ENCODE results near the gene CCDC167.

The CCDC167 gene

GRCh38 chr6:37537548-37537947 is 37.9 kb upstream of the CCDC167 start:
- Histone ChIP-seq H2AK5ac (ENCODE audit: low read length, severe bottlenecking) (no peak overlapping the region), H3K14ac (ENCODE audit: low read length in 2 of 2) (no peak overlapping the region), H3K79me1 (replicated peaks; ENCODE audit: low read length, poor library complexity, severe bottlenecking) (no peaks in the 10 kb centered on the region), H2BK5ac (ENCODE audit: low read depth, low read length, poor library complexity, severe bottlenecking) (no peak overlapping the region), H3K27me3 (ENCODE audit: control insufficient read depth in 1 of 2, insufficient read depth in 1 of 2, low read length in 2 of 2) (peaks cover 79 to 91% of the 10 kb centered on the region in 2 experiments), H3K9me3 (ENCODE audit: control insufficient read depth, low read length) (no peaks in the 10 kb centered on the region), H2BK120ac (ENCODE audit: low read depth, low read length) (no peak overlapping the region), H3K4me2 (ENCODE audit: low read length, poor library complexity, severe bottlenecking) (no peak overlapping the region), H2AFZ (ENCODE audit: low read depth, low read length) (no peak overlapping the region), H3K4ac (ENCODE audit: low read depth in 1 of 2, low read length in 2 of 2) (no peak overlapping the region), H4K8ac (ENCODE audit: low read length) (no peak overlapping the region), H3K4me1 (ENCODE audit: control insufficient read depth, insufficient read depth, low read depth, low read length) (peaks cover 16% of the 10 kb centered on the region), H2BK15ac (ENCODE audit: low read depth, poor library complexity, severe bottlenecking) (no peak overlapping the region), H4K91ac (ENCODE audit: low read length) (no peak overlapping the region), H3K4me3 (ENCODE audit: insufficient read depth in 1 of 2, low read depth in 1 of 2, low read length in 2 of 2) (no peak overlapping the region), H3K23ac (ENCODE audit: low read length in 2 of 2) (no peak overlapping the region), H2BK12ac (ENCODE audit: low read length in 2 of 2) (no peak overlapping the region), H3K36me3 (ENCODE audit: control insufficient read depth in 1 of 2, insufficient read depth in 2 of 2, low read depth in 1 of 2, low read length in 2 of 2) (no peaks in the 10 kb centered on the region), H3K9ac (ENCODE audit: low read length) (no peak overlapping the region), H3K18ac (ENCODE audit: low read depth in 1 of 2, low read length in 2 of 2) (no peak overlapping the region), H3K27ac (ENCODE audit: low read length, poor library complexity, severe bottlenecking) (no peak overlapping the region)
- WGBS = 96% methylated on average over 2 of the region's 5 CpGs
- no peak for DNase-seq

GRCh38 chr6:37536491-37537190 is 36.9 kb upstream of the CCDC167 start:
- no peak overlapping the region for H2BK120ac ChIP-seq (ENCODE audit: low read depth, low read length)
- no peaks in the 10 kb centered on the region for H3K36me3 ChIP-seq (ENCODE audit: control insufficient read depth in 1 of 2, insufficient read depth in 2 of 2, low read depth in 1 of 2, low read length in 2 of 2)
- H3K4me2 ChIP-seq (ENCODE audit: low read length, poor library complexity, severe bottlenecking) = peak overlapping the region; percentile 52
- H3K27ac ChIP-seq (ENCODE audit: low read length, poor library complexity, severe bottlenecking) = no peak overlapping the region
- no peaks in the 10 kb centered on the region for H3K9me3 ChIP-seq (ENCODE audit: control insufficient read depth, low read length)
- 13% methylated on average over 33 of the region's 37 CpGs for WGBS
- H3K4me1 ChIP-seq (ENCODE audit: control insufficient read depth, insufficient read depth, low read depth, low read length) = peaks cover 17% of the 10 kb centered on the region
- no peak overlapping the region for H2AFZ ChIP-seq (ENCODE audit: low read depth, low read length)
- no peak overlapping the region for H4K91ac ChIP-seq (ENCODE audit: low read length)
- no peak overlapping the region for H3K4ac ChIP-seq (ENCODE audit: low read depth in 1 of 2, low read length in 2 of 2)
- no peak for DNase-seq
- H3K14ac ChIP-seq (ENCODE audit: low read length in 2 of 2) = no peak overlapping the region
- no peak overlapping the region for H3K9ac ChIP-seq (ENCODE audit: low read length)
- H3K18ac ChIP-seq (ENCODE audit: low read depth in 1 of 2, low read length in 2 of 2) = no peak overlapping the region
- H2BK12ac ChIP-seq (ENCODE audit: low read length in 2 of 2) = no peak overlapping the region
- no peak overlapping the region for H4K8ac ChIP-seq (ENCODE audit: low read length)
- no peak overlapping the region for H2BK15ac ChIP-seq (ENCODE audit: low read depth, poor library complexity, severe bottlenecking)
- no peaks in the 10 kb centered on the region for H3K79me1 ChIP-seq (replicated peaks; ENCODE audit: low read length, poor library complexity, severe bottlenecking)
- H3K27me3 ChIP-seq (ENCODE audit: control insufficient read depth in 1 of 2, insufficient read depth in 1 of 2, low read length in 2 of 2) = peaks cover 85 to 91% of the 10 kb centered on the region in 2 experiments
- peak overlapping the region in 1 of 2 experiments; percentile 14 for H3K23ac ChIP-seq (ENCODE audit: low read length in 2 of 2)
- H2AK5ac ChIP-seq (ENCODE audit: low read length, severe bottlenecking) = no peak overlapping the region
- H2BK5ac ChIP-seq (ENCODE audit: low read depth, low read length, poor library complexity, severe bottlenecking) = no peak overlapping the region
- H3K4me3 ChIP-seq (ENCODE audit: insufficient read depth in 1 of 2, low read depth in 1 of 2, low read length in 2 of 2) = no peak overlapping the region

- H3K27me3 ChIP-seq (ENCODE audit: control insufficient read depth in 1 of 2, insufficient read depth in 1 of 2, low read length in 2 of 2) = peaks cover 90 to 92% of the 10 kb centered on the region in 2 experiments
- no peak overlapping the region for H3K27ac ChIP-seq (ENCODE audit: low read length, poor library complexity, severe bottlenecking)
- H2BK5ac ChIP-seq (ENCODE audit: low read depth, low read length, poor library complexity, severe bottlenecking) = no peak overlapping the region
- H3K4me3 ChIP-seq (ENCODE audit: insufficient read depth in 1 of 2, low read depth in 1 of 2, low read length in 2 of 2) = peak overlapping the region; percentile 32 to 57
- no peak overlapping the region for H4K91ac ChIP-seq (ENCODE audit: low read length)
- no peaks in the 10 kb centered on the region for H3K9me3 ChIP-seq (ENCODE audit: control insufficient read depth, low read length)
- no peak overlapping the region for H2BK12ac ChIP-seq (ENCODE audit: low read length in 2 of 2)
- 2% methylated on average over 50 of the region's 56 CpGs for WGBS
- H3K36me3 ChIP-seq (ENCODE audit: control insufficient read depth in 1 of 2, insufficient read depth in 2 of 2, low read depth in 1 of 2, low read length in 2 of 2) = no peaks in the 10 kb centered on the region
- peaks cover 18% of the 10 kb centered on the region for H3K4me1 ChIP-seq (ENCODE audit: control insufficient read depth, insufficient read depth, low read depth, low read length)
- H2BK15ac ChIP-seq (ENCODE audit: low read depth, poor library complexity, severe bottlenecking) = no peak overlapping the region
- H3K18ac ChIP-seq (ENCODE audit: low read depth in 1 of 2, low read length in 2 of 2) = no peak overlapping the region
- H3K14ac ChIP-seq (ENCODE audit: low read length in 2 of 2) = no peak overlapping the region
- H4K8ac ChIP-seq (ENCODE audit: low read length) = no peak overlapping the region
- no peak overlapping the region for H2BK120ac ChIP-seq (ENCODE audit: low read depth, low read length)
- H3K79me1 ChIP-seq (replicated peaks; ENCODE audit: low read length, poor library complexity, severe bottlenecking) = no peaks in the 10 kb centered on the region
- no peak overlapping the region for H2AK5ac ChIP-seq (ENCODE audit: low read length, severe bottlenecking)
- H3K4ac ChIP-seq (ENCODE audit: low read depth in 1 of 2, low read length in 2 of 2) = no peak overlapping the region
- no peak for DNase-seq
- H3K23ac ChIP-seq (ENCODE audit: low read length in 2 of 2) = peak overlapping the region in 1 of 2 experiments; percentile 60
- H3K9ac ChIP-seq (ENCODE audit: low read length) = no peak overlapping the region
- peak overlapping the region; percentile 52 for H3K4me2 ChIP-seq (ENCODE audit: low read length, poor library complexity, severe bottlenecking)
- H2AFZ ChIP-seq (ENCODE audit: low read depth, low read length) = no peak overlapping the region
Observed at GRCh38 chr6:37535759-37536490, 36.2 kb upstream of the CCDC167 start.

GRCh38 chr6:37535428-37535758 is 35.7 kb upstream of the CCDC167 start:
- H3K23ac ChIP-seq (ENCODE audit: low read length in 2 of 2) = no peak overlapping the region
- H3K27ac ChIP-seq (ENCODE audit: low read length, poor library complexity, severe bottlenecking) = no peak overlapping the region
- H3K18ac ChIP-seq (ENCODE audit: low read depth in 1 of 2, low read length in 2 of 2) = no peak overlapping the region
- H3K27me3 ChIP-seq (ENCODE audit: control insufficient read depth in 1 of 2, insufficient read depth in 1 of 2, low read length in 2 of 2) = peaks cover 93% of the 10 kb centered on the region in 2 experiments
- no peak overlapping the region for H3K4ac ChIP-seq (ENCODE audit: low read depth in 1 of 2, low read length in 2 of 2)
- no peaks in the 10 kb centered on the region for H3K79me1 ChIP-seq (replicated peaks; ENCODE audit: low read length, poor library complexity, severe bottlenecking)
- no peak overlapping the region for H2BK120ac ChIP-seq (ENCODE audit: low read depth, low read length)
- H4K8ac ChIP-seq (ENCODE audit: low read length) = no peak overlapping the region
- H2BK12ac ChIP-seq (ENCODE audit: low read length in 2 of 2) = no peak overlapping the region
- no peak overlapping the region for H2BK5ac ChIP-seq (ENCODE audit: low read depth, low read length, poor library complexity, severe bottlenecking)
- WGBS = 9% methylated on average over 2 of the region's 5 CpGs
- H2BK15ac ChIP-seq (ENCODE audit: low read depth, poor library complexity, severe bottlenecking) = no peak overlapping the region
- H3K4me3 ChIP-seq (ENCODE audit: insufficient read depth in 1 of 2, low read depth in 1 of 2, low read length in 2 of 2) = peak overlapping the region in 1 of 2 experiments; percentile 57
- no peak overlapping the region for H2AK5ac ChIP-seq (ENCODE audit: low read length, severe bottlenecking)
- H3K9ac ChIP-seq (ENCODE audit: low read length) = no peak overlapping the region
- no peaks in the 10 kb centered on the region for H3K36me3 ChIP-seq (ENCODE audit: control insufficient read depth in 1 of 2, insufficient read depth in 2 of 2, low read depth in 1 of 2, low read length in 2 of 2)
- H2AFZ ChIP-seq (ENCODE audit: low read depth, low read length) = no peak overlapping the region
- peaks cover 19% of the 10 kb centered on the region for H3K4me1 ChIP-seq (ENCODE audit: control insufficient read depth, insufficient read depth, low read depth, low read length)
- H3K9me3 ChIP-seq (ENCODE audit: control insufficient read depth, low read length) = no peaks in the 10 kb centered on the region
- no peak for DNase-seq
- no peak overlapping the region for H4K91ac ChIP-seq (ENCODE audit: low read length)
- peak overlapping the region; percentile 52 for H3K4me2 ChIP-seq (ENCODE audit: low read length, poor library complexity, severe bottlenecking)
- H3K14ac ChIP-seq (ENCODE audit: low read length in 2 of 2) = no peak overlapping the region
